ENCODE data around the gene SMC1B.

- no peak for TF ChIP-seq POLR2A (IDR thresholded peaks at IDR 0.05; ENCODE audit: low read depth)
- no peak for TF ChIP-seq CTCF (IDR thresholded peaks at IDR 0.05)
- no peak for TF ChIP-seq POLR2AphosphoS5 (IDR thresholded peaks at IDR 0.05)
These were observed 117.9 kb downstream of the SMC1B start for GRCh38 chr22:45295492-45295891.

Measured in esophagus muscularis mucosa (tissue), 3 donors.